ENCODE measurements around the gene NDUFV3. TPM values are rescaled to one million over a fixed set of nuclear protein-coding genes. Genes with fewer than 3 reads are reported as not detected.
"Not testable (repeated sequence)": the region's sequence is repeated elsewhere in the genome, so short reads cannot be mapped to it uniquely, and the experiment has no call there.

The NDUFV3 gene
- total and polyA plus RNA-seq, 8 donors: 36.6 to 50.3 (median 42.9) TPM

- intact Hi-C loops (cut with DNase I): no loop called here
Observed at GRCh38 chr21:42921927-42922326, 28.8 kb downstream of the NDUFV3 start.

GRCh38 chr21:42922918-42923317 lies 29.8 kb downstream of the NDUFV3 start:
- intact Hi-C loops (cut with DNase I): no loop called here
- DNase-seq: peak in 1 of 4 donors; percentile 51
- no peak for ATAC-seq
- H3K4me1 ChIP-seq: peaks cover 0 to 9% of the 10 kb centered on the region in 2 donors
- H3K36me3 ChIP-seq: no peaks in the 10 kb centered on the region
- no peaks in the 10 kb centered on the region for H3K9me3 ChIP-seq
- no peaks in the 10 kb centered on the region for H3K27me3 ChIP-seq
- H3K27ac ChIP-seq: no peak overlapping the region
- no peak for TF ChIP-seq CTCF (IDR thresholded peaks at IDR 0.05)
- no peak overlapping the region for H3K4me3 ChIP-seq

More at GRCh38 chr21:42921927-42922326, 28.8 kb downstream of the NDUFV3 start:
- TF ChIP-seq CTCF (IDR thresholded peaks at IDR 0.05): no peak
- Histone ChIP-seq H3K27me3 (no peaks in the 10 kb centered on the region), H3K27ac (no peak overlapping the region), H3K4me1 (peaks cover 0 to 9% of the 10 kb centered on the region in 2 donors), H3K9me3 (no peaks in the 10 kb centered on the region), H3K4me3 (no peak overlapping the region), H3K36me3 (no peaks in the 10 kb centered on the region)
- DNase-seq (no peak), ATAC-seq (no peak)

- peak; percentile 99 for ATAC-seq
Observed at GRCh38 chr21:42923553-42924432, 30.7 kb downstream of the NDUFV3 start.

GRCh38 chr21:42924433-42924751 lies 31.3 kb downstream of the NDUFV3 start:
- no peak for DNase-seq
- ATAC-seq: no peak
- Histone ChIP-seq H3K27ac (no peak overlapping the region), H3K27me3 (no peaks in the 10 kb centered on the region), H3K4me1 (peaks cover 0 to 9% of the 10 kb centered on the region in 2 donors), H3K9me3 (no peaks in the 10 kb centered on the region), H3K36me3 (no peaks in the 10 kb centered on the region), H3K4me3 (no peak overlapping the region)
- intact Hi-C loops (cut with DNase I): no loop called here
- no peak for TF ChIP-seq CTCF (IDR thresholded peaks at IDR 0.05)

More at GRCh38 chr21:42923553-42924432, 30.7 kb downstream of the NDUFV3 start:
- peak in 3 of 4 donors; percentile 66 to 91 (median 74) for DNase-seq
- H3K4me1 ChIP-seq: peaks cover 0 to 9% of the 10 kb centered on the region in 2 donors
- no peaks in the 10 kb centered on the region for H3K36me3 ChIP-seq
- intact Hi-C loops (cut with DNase I): no loop called here
- H3K27ac ChIP-seq: no peak overlapping the region
- no peaks in the 10 kb centered on the region for H3K27me3 ChIP-seq
- no peaks in the 10 kb centered on the region for H3K9me3 ChIP-seq
- peak; percentile 66 to 73 for TF ChIP-seq CTCF (IDR thresholded peaks at IDR 0.05)
- no peak overlapping the region for H3K4me3 ChIP-seq

GRCh38 chr21:42925114-42925926 lies 32.2 kb downstream of the NDUFV3 start, which contains the start of gene ERVH48-1:
TSS of gene ERVH48-1 (minus strand) at chr21:42925630. CDS start at chr21:42919006, 6,624 bp downstream.
- DNase-seq (peak in 2 of 4 donors; percentile 18 to 41), ATAC-seq (no peak)

GRCh38 chr21:42927474-42928200 lies 34.5 kb downstream of the NDUFV3 start:
- H3K36me3 ChIP-seq; ATAC-seq; H3K9me3 ChIP-seq; H3K4me1 ChIP-seq; H3K4me3 ChIP-seq; intact Hi-C loops (cut with DNase I); H3K27ac ChIP-seq; H3K27me3 ChIP-seq: not testable (repeated sequence)
- peak in 1 of 4 donors; percentile 57 for DNase-seq

More at GRCh38 chr21:42925114-42925926, 32.2 kb downstream of the NDUFV3 start, which contains the start of gene ERVH48-1:
- TF ChIP-seq CTCF (IDR thresholded peaks at IDR 0.05): no peak
- H3K4me1 ChIP-seq: peaks cover 0 to 9% of the 10 kb centered on the region in 2 donors
- H3K27ac ChIP-seq: no peak within 1 kb of the TSS
- H3K4me3 ChIP-seq: no peak within 1 kb of the TSS
- no peaks in the 10 kb centered on the region for H3K9me3 ChIP-seq
- H3K36me3 ChIP-seq: no peaks in the 10 kb centered on the region
- H3K27me3 ChIP-seq: no peaks in the 10 kb centered on the region
- intact Hi-C loops (cut with DNase I): no loop called here

Data from left lung (tissue), 10 donors.